Hepatocyte (in vitro differentiated cells): Measurements from ENCODE around the gene ALK. TPM values are rescaled to one million over a fixed set of nuclear protein-coding genes. Genes with fewer than 3 reads are reported as not detected.

Source experiments
- DNase-seq: peaks from one replicate; pipeline ENCODE4 v3.0.0-alpha.2; 2016; ENCODE audit warnings: low spot score
- H2AFZ ChIP-seq: fragments of 200-600 bp; sonication (generic); 2 replicates; pipeline ENCODE4 v1.6.0; 2016; ENCODE audit warnings: antibody characterized with exemption, mild to moderate bottlenecking
- H3K27ac ChIP-seq: fragments of 200-600 bp; sonication (generic); 2 replicates; pipeline ENCODE4 v1.5.1; 2016; ENCODE audit warnings: mild to moderate bottlenecking
- H3K27me3 ChIP-seq: fragments of 200-600 bp; sonication (generic); 2 replicates; pipeline ENCODE4 v1.6.1; 2016
- H3K36me3 ChIP-seq: fragments of 200-600 bp; sonication (generic); replicated peaks from 2 replicates; pipeline ENCODE4 v1.5.1; 2016; ENCODE audit warnings: low read depth; ENCODE audit not compliant: insufficient read depth
- H3K4me1 ChIP-seq: fragments of 200-600 bp; sonication (generic); 2 replicates; pipeline ENCODE4 v1.5.1; 2016; ENCODE audit warnings: mild to moderate bottlenecking, moderate library complexity; ENCODE audit not compliant: insufficient read depth
- H3K4me2 ChIP-seq: fragments of 200-600 bp; sonication (generic); 2 replicates; pipeline ENCODE4 v1.6.0; 2016
- H3K4me3 ChIP-seq: fragments of 200-600 bp; sonication (generic); 2 replicates; pipeline ENCODE4 v1.5.1; 2016; ENCODE audit warnings: mild to moderate bottlenecking
- H3K79me2 ChIP-seq: fragments of 200-600 bp; sonication (generic); 2 replicates; pipeline ENCODE4 v1.6.0; 2017; ENCODE audit warnings: mild to moderate bottlenecking
- H3K9me2 ChIP-seq: fragments of 200-600 bp; sonication (generic); replicated peaks from 2 replicates; pipeline ENCODE4 v1.6.0; 2017; ENCODE audit warnings: mild to moderate bottlenecking; ENCODE audit not compliant: insufficient read depth
- H3K9me3 ChIP-seq: fragments of 200-600 bp; sonication (generic); 2 replicates; pipeline ENCODE4 v1.5.1; 2016; ENCODE audit warnings: low read depth, mild to moderate bottlenecking
- H4K20me1 ChIP-seq: fragments of 200-600 bp; sonication (generic); 2 replicates; pipeline ENCODE4 v1.6.0; 2016; ENCODE audit warnings: mild to moderate bottlenecking; ENCODE audit not compliant: insufficient read depth, poor library complexity, severe bottlenecking
- EZH2 ChIP-seq: fragments of 200-600 bp; sonication (generic); IDR thresholded peaks from 2 replicates; pipeline ENCODE4 v1.6.1; 2016; ENCODE audit warnings: antibody characterized with exemption, mild to moderate bottlenecking, borderline replicate concordance
- EZH2phosphoT487 ChIP-seq: fragments of 200-600 bp; sonication (generic); IDR thresholded peaks from one replicate; pipeline ENCODE4 v1.6.1; 2018; ENCODE audit warnings: antibody characterized with exemption, mild to moderate bottlenecking, low read depth, moderate library complexity; ENCODE audit not compliant: unreplicated experiment, severe bottlenecking
- WGBS: methylation state at CpG from one replicate; pipeline ENCODE4 v1.1.6; 2016; ENCODE audit warnings: low lambda C conversion rate; ENCODE audit errors: missing lambda C conversion rate; 5-methylcytosine and 5-hydroxymethylcytosine counted together
- polyA plus RNA-seq: library from polyadenylated mRNA; unstranded; fragments of >200 nt; fragmentation: Nextera tagmentation; extraction: Ambion mirVana; gene quantifications from 2 replicates; pipeline ENCODE4 v1.2.1, GENCODE V29; 2016
- total RNA-seq: library from RNA; depleted of rRNA; stranded (reverse); fragments of >200 nt; gene quantifications from 2 replicates; pipeline ENCODE4 v1.2.3, GENCODE V29; 2014
- TF ChIP-seq, protein P1 (sequence below): fragments of 200-600 bp; sonication (generic); IDR thresholded peaks from 2 replicates; pipeline ENCODE4 v1.5.1; 2016; ENCODE audit warnings: antibody characterized with exemption, mild to moderate bottlenecking; ENCODE audit not compliant: poor library complexity

Gene ALK
- total and polyA plus RNA-seq, 2 experiments from 2014 or later, result 0.16 to 0.27 TPM

DNA sequence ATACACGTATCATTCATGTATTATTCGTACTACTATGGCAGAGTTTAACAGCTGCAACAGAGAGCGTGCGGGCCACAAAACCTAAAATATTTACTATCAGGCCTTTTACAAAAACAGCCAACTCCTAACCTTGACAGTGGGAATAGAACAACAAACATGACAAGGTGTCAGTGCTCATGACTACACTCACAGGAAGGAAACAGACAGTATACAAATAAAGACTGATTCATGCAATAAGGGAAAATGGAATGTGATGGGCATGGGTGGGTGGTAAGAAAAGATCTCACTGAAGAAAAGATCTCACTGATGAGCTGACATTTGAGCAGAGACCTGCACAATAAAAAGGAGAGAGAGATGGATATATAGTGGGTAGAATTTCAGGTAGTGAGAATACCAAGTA lies 347.8 kb downstream of the ALK start:
- DNase-seq, result no peak
- no peaks in the 10 kb centered on the region for H3K9me2 ChIP-seq
- no peaks in the 10 kb centered on the region for H3K9me3 ChIP-seq
- H3K4me2 ChIP-seq, result no peak overlapping the region
- H3K4me1 ChIP-seq, result no peaks in the 10 kb centered on the region
- no peak overlapping the region for H2AFZ ChIP-seq
- no peaks in the 10 kb centered on the region for H4K20me1 ChIP-seq
- no peak overlapping the region for H3K4me3 ChIP-seq
- H3K27ac ChIP-seq, result no peak overlapping the region
- TF ChIP-seq, protein P1, sequence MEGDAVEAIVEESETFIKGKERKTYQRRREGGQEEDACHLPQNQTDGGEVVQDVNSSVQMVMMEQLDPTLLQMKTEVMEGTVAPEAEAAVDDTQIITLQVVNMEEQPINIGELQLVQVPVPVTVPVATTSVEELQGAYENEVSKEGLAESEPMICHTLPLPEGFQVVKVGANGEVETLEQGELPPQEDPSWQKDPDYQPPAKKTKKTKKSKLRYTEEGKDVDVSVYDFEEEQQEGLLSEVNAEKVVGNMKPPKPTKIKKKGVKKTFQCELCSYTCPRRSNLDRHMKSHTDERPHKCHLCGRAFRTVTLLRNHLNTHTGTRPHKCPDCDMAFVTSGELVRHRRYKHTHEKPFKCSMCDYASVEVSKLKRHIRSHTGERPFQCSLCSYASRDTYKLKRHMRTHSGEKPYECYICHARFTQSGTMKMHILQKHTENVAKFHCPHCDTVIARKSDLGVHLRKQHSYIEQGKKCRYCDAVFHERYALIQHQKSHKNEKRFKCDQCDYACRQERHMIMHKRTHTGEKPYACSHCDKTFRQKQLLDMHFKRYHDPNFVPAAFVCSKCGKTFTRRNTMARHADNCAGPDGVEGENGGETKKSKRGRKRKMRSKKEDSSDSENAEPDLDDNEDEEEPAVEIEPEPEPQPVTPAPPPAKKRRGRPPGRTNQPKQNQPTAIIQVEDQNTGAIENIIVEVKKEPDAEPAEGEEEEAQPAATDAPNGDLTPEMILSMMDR, result no peak
- no peak for TF ChIP-seq EZH2phosphoT487
- no peak for TF ChIP-seq EZH2
- no peaks in the 10 kb centered on the region for H3K79me2 ChIP-seq
- H3K27me3 ChIP-seq, result peaks cover 25% of the 10 kb centered on the region
- H3K36me3 ChIP-seq, result no peaks in the 10 kb centered on the region
- 95% methylated on average over 4 of the region's 4 CpGs for WGBS

DNA sequence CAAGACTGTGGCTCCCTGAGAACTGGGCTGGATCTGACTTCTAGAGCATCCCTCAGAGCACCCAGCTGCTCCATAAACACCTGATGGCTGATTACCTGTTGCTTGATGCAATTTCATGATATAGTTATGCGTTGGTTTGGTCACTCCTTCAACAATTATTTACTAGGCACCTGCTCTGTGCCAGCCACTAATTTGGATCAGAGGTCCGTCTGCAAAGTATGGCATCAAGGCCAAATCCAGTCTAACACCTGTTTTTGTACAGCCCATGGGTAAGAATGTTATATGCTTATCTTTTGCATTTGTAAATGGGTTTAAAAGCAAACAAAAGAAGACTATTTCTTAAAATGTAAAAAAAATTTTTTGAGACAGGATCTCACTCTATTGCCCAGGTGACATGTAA lies 348.2 kb downstream of the ALK start:
- Histone ChIP-seq H3K27ac (no peak overlapping the region), H3K4me3 (no peak overlapping the region), H3K9me3 (no peaks in the 10 kb centered on the region), H3K4me1 (no peaks in the 10 kb centered on the region), H3K27me3 (peaks cover 25% of the 10 kb centered on the region), H3K4me2 (no peak overlapping the region), H4K20me1 (no peaks in the 10 kb centered on the region), H3K79me2 (no peaks in the 10 kb centered on the region), H3K9me2 (no peaks in the 10 kb centered on the region), H3K36me3 (no peaks in the 10 kb centered on the region), H2AFZ (no peak overlapping the region)
- TF ChIP-seq EZH2 (no peak), EZH2phosphoT487 (no peak)
- TF ChIP-seq, protein P1, result no peak
- 93% methylated on average over 2 of the region's 2 CpGs for WGBS
- DNase-seq, result no peak

DNA sequence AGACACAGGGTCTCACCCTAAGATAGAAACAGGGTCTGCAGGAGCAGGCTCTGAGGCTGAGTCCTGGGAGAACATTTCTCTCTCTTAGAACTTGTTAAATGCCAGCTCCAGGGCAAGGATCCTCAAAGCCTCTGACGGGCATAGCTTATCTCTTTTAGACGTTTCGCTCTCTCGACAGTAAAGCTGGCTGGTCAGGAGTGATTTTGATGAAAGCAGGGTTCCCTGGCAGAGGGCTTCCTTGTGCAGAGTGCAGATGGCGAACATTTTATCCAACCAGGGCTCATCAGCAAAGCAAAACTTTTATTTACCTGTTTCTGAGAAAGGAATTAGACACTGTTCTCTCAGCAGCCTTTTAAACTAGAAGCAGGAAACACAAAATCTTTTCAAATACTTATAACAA lies 350.8 kb downstream of the ALK start:
- Histone ChIP-seq H3K79me2 (no peaks in the 10 kb centered on the region), H3K4me2 (no peak overlapping the region)
- TF ChIP-seq, protein P1, result no peak
- TF ChIP-seq EZH2 (no peak), EZH2phosphoT487 (no peak)

DNA sequence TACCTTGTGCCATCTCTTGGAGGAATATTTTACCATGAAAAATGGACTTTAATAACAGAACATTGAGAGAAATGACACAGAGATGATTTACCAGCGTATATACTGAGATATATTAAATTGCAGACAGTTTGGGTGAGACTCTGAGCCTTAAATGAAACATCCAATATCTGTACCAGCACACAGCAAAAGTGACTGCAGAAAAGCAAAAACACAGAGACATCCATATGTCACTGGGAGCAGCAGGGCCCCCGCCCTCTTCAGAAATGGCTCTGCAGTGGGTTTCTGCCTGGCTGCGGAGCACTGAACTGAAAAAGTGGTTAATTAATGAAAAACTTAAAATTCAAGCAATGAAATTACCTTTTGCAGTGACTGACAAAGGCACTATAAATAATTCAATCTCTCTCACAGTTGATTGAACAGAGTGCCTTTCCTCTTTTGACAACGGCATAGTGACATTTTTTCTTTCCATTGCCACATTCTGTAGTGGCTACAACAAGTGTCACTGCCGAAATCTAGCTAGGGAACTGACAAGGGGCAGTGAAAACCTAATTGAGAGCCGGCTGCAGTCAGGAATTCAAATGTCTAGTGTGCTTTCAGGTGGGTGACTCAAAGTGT lies 353.4 kb downstream of the ALK start:
- Histone ChIP-seq H3K4me3 (no peak overlapping the region), H3K36me3 (no peaks in the 10 kb centered on the region), H3K4me2 (no peak overlapping the region), H3K9me2 (no peaks in the 10 kb centered on the region), H3K27ac (no peak overlapping the region), H2AFZ (no peak overlapping the region), H3K27me3 (peaks cover 5% of the 10 kb centered on the region), H3K4me1 (no peaks in the 10 kb centered on the region), H3K9me3 (no peaks in the 10 kb centered on the region), H4K20me1 (no peaks in the 10 kb centered on the region), H3K79me2 (no peaks in the 10 kb centered on the region)
- TF ChIP-seq EZH2phosphoT487 (no peak), EZH2 (no peak)
- TF ChIP-seq, protein P1, result no peak
- DNase-seq, result no peak
- 90% methylated on average over 6 of the region's 6 CpGs for WGBS

More for the DNA sequence above, 350.8 kb downstream of the ALK start:
- H3K4me1 ChIP-seq, result no peaks in the 10 kb centered on the region
- peaks cover 15% of the 10 kb centered on the region for H3K27me3 ChIP-seq
- H3K9me3 ChIP-seq, result no peaks in the 10 kb centered on the region
- H2AFZ ChIP-seq, result no peak overlapping the region
- no peak overlapping the region for H3K4me3 ChIP-seq
- H3K27ac ChIP-seq, result no peak overlapping the region
- 45% methylated on average over 5 of the region's 5 CpGs for WGBS
- no peaks in the 10 kb centered on the region for H3K36me3 ChIP-seq
- DNase-seq, result no peak
- no peaks in the 10 kb centered on the region for H4K20me1 ChIP-seq
- no peaks in the 10 kb centered on the region for H3K9me2 ChIP-seq
